Liver (tissue), 3 donors: ENCODE data around the gene RANBP1.

ENCODE experiments used
- ATF3 ChIP-seq: IDR thresholded peaks from 2 replicates; pipeline ENCODE4 v1.6.1; 2016; ENCODE audit warnings: antibody characterized with exemption
- FOXA1 ChIP-seq: IDR thresholded peaks from 2 replicates; pipeline ENCODE4 v1.6.1; 2016; ENCODE audit warnings: antibody characterized with exemption
- HNF4G ChIP-seq: IDR thresholded peaks from 2 replicates; pipeline ENCODE4 v1.6.1; 2016; ENCODE audit warnings: antibody characterized with exemption
- MAX ChIP-seq: IDR thresholded peaks from 2 replicates; pipeline ENCODE4 v1.6.1; 2016; ENCODE audit warnings: antibody characterized with exemption
- RAD21 ChIP-seq, 2 donors: IDR thresholded peaks; 2 replicates each; pipeline ENCODE4 v1.6.1; 2016; ENCODE audit warnings: antibody characterized with exemption in 2 of 2, mild to moderate bottlenecking in 2 of 2
- REST ChIP-seq: IDR thresholded peaks from 2 replicates; pipeline ENCODE4 v1.6.1; 2016; ENCODE audit warnings: antibody characterized with exemption, mild to moderate bottlenecking
- RXRA ChIP-seq, 2 donors: IDR thresholded peaks; 2 replicates each; pipeline ENCODE4 v1.6.1; 2017 to 2018; ENCODE audit warnings: antibody characterized with exemption in 2 of 2, mild to moderate bottlenecking in 1 of 2
- YY1 ChIP-seq: IDR thresholded peaks from 2 replicates; pipeline ENCODE4 v1.6.1; 2016; ENCODE audit warnings: antibody characterized with exemption, mild to moderate bottlenecking
- TF ChIP-seq, protein P1 (sequence below): fragments of 150-350 bp; IDR thresholded peaks from 2 replicates; pipeline ENCODE4 v1.5.1; 2017; ENCODE audit warnings: improper control_type of control experiment, low read depth, low read length; ENCODE audit not compliant: missing input control
- donor health status: healthy.
- donor health status: healthy.

- TF ChIP-seq, protein P1, sequence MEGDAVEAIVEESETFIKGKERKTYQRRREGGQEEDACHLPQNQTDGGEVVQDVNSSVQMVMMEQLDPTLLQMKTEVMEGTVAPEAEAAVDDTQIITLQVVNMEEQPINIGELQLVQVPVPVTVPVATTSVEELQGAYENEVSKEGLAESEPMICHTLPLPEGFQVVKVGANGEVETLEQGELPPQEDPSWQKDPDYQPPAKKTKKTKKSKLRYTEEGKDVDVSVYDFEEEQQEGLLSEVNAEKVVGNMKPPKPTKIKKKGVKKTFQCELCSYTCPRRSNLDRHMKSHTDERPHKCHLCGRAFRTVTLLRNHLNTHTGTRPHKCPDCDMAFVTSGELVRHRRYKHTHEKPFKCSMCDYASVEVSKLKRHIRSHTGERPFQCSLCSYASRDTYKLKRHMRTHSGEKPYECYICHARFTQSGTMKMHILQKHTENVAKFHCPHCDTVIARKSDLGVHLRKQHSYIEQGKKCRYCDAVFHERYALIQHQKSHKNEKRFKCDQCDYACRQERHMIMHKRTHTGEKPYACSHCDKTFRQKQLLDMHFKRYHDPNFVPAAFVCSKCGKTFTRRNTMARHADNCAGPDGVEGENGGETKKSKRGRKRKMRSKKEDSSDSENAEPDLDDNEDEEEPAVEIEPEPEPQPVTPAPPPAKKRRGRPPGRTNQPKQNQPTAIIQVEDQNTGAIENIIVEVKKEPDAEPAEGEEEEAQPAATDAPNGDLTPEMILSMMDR: no peak
- TF ChIP-seq YY1 (no peak), MAX (no peak), FOXA1 (no peak), RXRA (IDR thresholded peaks at IDR 0.05) (no peak), ATF3 (no peak), REST (no peak), RAD21 (IDR thresholded peaks at IDR 0.05) (no peak), HNF4G (no peak)
Measured at GRCh38 chr22:20164863-20165262, 49.0 kb downstream of the RANBP1 start.
